Measurements from ENCODE around the gene C6orf120. TPM values are rescaled to one million over a fixed set of nuclear protein-coding genes. Genes with fewer than 3 reads are reported as not detected.

C6orf120 gene
- total and polyA plus RNA-seq, 2 donors (not counting 3 experiments of a cell fraction or from before 2014, with no cell fraction given) = 13.8 to 30.1 TPM

DNA sequence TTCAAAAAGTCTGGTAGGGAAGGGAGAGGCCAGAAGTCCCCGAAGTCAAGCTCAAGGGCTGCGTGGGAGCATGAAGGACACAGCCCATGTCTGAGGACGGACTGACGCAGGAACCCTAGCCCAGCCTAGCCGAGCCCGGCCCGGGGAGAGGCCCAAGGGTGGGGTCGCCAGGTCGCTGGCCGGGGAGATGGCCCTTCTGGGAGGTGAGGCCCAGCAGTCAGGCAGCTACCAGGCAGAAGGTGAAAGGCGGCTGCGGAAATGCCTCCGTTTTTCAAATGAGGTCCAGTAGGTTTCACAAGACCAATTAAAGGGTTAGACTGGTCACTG, 44.7 kb upstream of the C6orf120 start:
- no peaks in the 10 kb centered on the region for H3K4me1 ChIP-seq (ENCODE audit: control insufficient read depth, extremely low read depth, insufficient read depth, low read length)
- dilution Hi-C loops (cut with MboI; ENCODE audit: extremely low pct_ligation_motif_present, low sequenced_read_pairs) (no loop called here), intact Hi-C loops (cut with micrococcal nuclease) (loop anchor here (10.0 kb wide), 1 partner anchor 232 kb away; no protein-coding TSS in a partner anchor)
- H3K4me2 ChIP-seq (ENCODE audit: insufficient read depth, low read length) = no peak overlapping the region
- no peak overlapping the region for H2AFZ ChIP-seq (ENCODE audit: low read depth, low read length)
- no TSS peak for BruUV-seq (replicated peaks)
- DNase-seq (ENCODE audit: low read depth, low spot score) (no peak), FAIRE-seq (no peak)
- H3K9me3 ChIP-seq (replicated peaks; ENCODE audit: control insufficient read depth, insufficient read depth, low read length) = no peaks in the 10 kb centered on the region
- no peak for TF ChIP-seq POLR2AphosphoS5 (IDR thresholded peaks at IDR 0.05; ENCODE audit: insufficient read depth, low read depth, low read length)
- TF ChIP-seq MYC (IDR thresholded peaks at IDR 0.05; ENCODE audit: low read depth, low read length) = no peak
- TF ChIP-seq EZH2 (IDR thresholded peaks at IDR 0.05; ENCODE audit: borderline replicate concordance, low read depth, low read length, severe bottlenecking) = no peak
- no peak for TF ChIP-seq FOS (IDR thresholded peaks at IDR 0.05; ENCODE audit: borderline replicate concordance, insufficient read depth, low read length)
- TF ChIP-seq POLR2A (IDR thresholded peaks at IDR 0.05; ENCODE audit: low read depth, low read length) = no peak
- TF ChIP-seq JUN (IDR thresholded peaks at IDR 0.05; ENCODE audit: borderline replicate concordance, insufficient read depth, insufficient read length, low read depth) = no peak
- TF ChIP-seq, protein P1, sequence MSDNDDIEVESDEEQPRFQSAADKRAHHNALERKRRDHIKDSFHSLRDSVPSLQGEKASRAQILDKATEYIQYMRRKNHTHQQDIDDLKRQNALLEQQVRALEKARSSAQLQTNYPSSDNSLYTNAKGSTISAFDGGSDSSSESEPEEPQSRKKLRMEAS (IDR thresholded peaks at IDR 0.05; ENCODE audit: insufficient read depth, insufficient read length) = no peak
- TF ChIP-seq, protein P2, sequence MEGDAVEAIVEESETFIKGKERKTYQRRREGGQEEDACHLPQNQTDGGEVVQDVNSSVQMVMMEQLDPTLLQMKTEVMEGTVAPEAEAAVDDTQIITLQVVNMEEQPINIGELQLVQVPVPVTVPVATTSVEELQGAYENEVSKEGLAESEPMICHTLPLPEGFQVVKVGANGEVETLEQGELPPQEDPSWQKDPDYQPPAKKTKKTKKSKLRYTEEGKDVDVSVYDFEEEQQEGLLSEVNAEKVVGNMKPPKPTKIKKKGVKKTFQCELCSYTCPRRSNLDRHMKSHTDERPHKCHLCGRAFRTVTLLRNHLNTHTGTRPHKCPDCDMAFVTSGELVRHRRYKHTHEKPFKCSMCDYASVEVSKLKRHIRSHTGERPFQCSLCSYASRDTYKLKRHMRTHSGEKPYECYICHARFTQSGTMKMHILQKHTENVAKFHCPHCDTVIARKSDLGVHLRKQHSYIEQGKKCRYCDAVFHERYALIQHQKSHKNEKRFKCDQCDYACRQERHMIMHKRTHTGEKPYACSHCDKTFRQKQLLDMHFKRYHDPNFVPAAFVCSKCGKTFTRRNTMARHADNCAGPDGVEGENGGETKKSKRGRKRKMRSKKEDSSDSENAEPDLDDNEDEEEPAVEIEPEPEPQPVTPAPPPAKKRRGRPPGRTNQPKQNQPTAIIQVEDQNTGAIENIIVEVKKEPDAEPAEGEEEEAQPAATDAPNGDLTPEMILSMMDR (IDR thresholded peaks at IDR 0.05; ENCODE audit: extremely low read depth in 1 of 2, insufficient read depth in 1 of 2, low read depth in 1 of 2, low read length in 2 of 2) = no peak
- TF ChIP-seq GATA2 (IDR thresholded peaks at IDR 0.05; ENCODE audit: insufficient read depth, insufficient read length, low read depth, low read length) = no peak
- H3K27me3 ChIP-seq (ENCODE audit: control insufficient read depth in 2 of 2, insufficient read depth in 2 of 2, low read length in 2 of 2) = no peaks in the 10 kb centered on the region
- CTCF ChIA-PET = no interaction called here
- peaks cover 0 to 24% of the 10 kb centered on the region in 2 experiments for H3K36me3 ChIP-seq (ENCODE audit: control insufficient read depth in 2 of 2, extremely low read depth in 1 of 2, insufficient read depth in 2 of 2, low read length in 2 of 2)
- H4K20me1 ChIP-seq (replicated peaks; ENCODE audit: control insufficient read depth, extremely low read depth, insufficient read depth, low read length) = no peaks in the 10 kb centered on the region
- no peaks in the 10 kb centered on the region for H3K79me2 ChIP-seq (ENCODE audit: control insufficient read depth, insufficient read depth, low read length)
- H3K9ac ChIP-seq (replicated peaks; ENCODE audit: extremely low read depth, insufficient read depth, low read length) = no peak overlapping the region
- no peak overlapping the region for H3K27ac ChIP-seq (ENCODE audit: insufficient read depth, low read depth, low read length)
- no peaks in the 10 kb centered on the region for H3K9me1 ChIP-seq (replicated peaks; ENCODE audit: control insufficient read depth, extremely low read depth, insufficient read depth, low read length)
- no peak overlapping the region for H3K4me3 ChIP-seq (replicated peaks in 1 of 3; ENCODE audit: insufficient read depth in 1 of 3, low read depth in 1 of 3, low read length in 3 of 3)
- POLR2A ChIA-PET = no interaction called here
